ENCODE data around the gene LDHAL6B.

- TF ChIP-seq EZH2 (IDR thresholded peaks at IDR 0.05; ENCODE audit: insufficient read depth, low read length) (no peak), CTCF (IDR thresholded peaks at IDR 0.05; ENCODE audit: insufficient read depth, low read depth, low read length) (no peak)
These were observed 20.9 kb upstream of the LDHAL6B start for GRCh38 chr15:59185725-59186124.
